SK-N-SH treated with all-trans-retinoic acid at 6 μM for 48 hours (cell line): Measurements from ENCODE around the gene LBHD2.

ENCODE experiments used
- ATAC-seq: fragments of 200-7000 bp; cut with Tn5 transposase; 3 replicates; pipeline ENCODE4 v1.9.1; 2020; ENCODE audit warnings: mild to moderate bottlenecking, moderate library complexity
- ARNTL ChIP-seq: fragments of 450-650 bp; formaldehyde crosslinking; IDR thresholded peaks from 2 replicates; pipeline ENCODE4 v1.5.0; 2020; ENCODE audit warnings: low read depth, mild to moderate bottlenecking, moderate library complexity, borderline replicate concordance
- BACH2 ChIP-seq: fragments of 250-450 bp; sonication (Bioruptor Pico); IDR thresholded peaks from 2 replicates; pipeline ENCODE4 v1.9.0; 2021; ENCODE audit warnings: mild to moderate bottlenecking, borderline replicate concordance
- CSDC2 ChIP-seq: fragments of 250-450 bp; sonication (Bioruptor Pico); IDR thresholded peaks from 2 replicates; pipeline ENCODE4 v1.5.0; 2020; ENCODE audit warnings: mild to moderate bottlenecking, moderate library complexity
- ESRRG ChIP-seq: fragments of 250-450 bp; sonication (Bioruptor Pico); IDR thresholded peaks from 2 replicates; pipeline ENCODE4 v1.6.1; 2021; ENCODE audit warnings: mild to moderate bottlenecking
- GLIS3 ChIP-seq: fragments of 250-450 bp; sonication (Bioruptor Pico); IDR thresholded peaks from 2 replicates; pipeline ENCODE4 v1.5.0; 2020; ENCODE audit warnings: mild to moderate bottlenecking, moderate library complexity
- OSR1 ChIP-seq: fragments of 250-450 bp; sonication (Bioruptor Pico); IDR thresholded peaks from 2 replicates; pipeline ENCODE4 v1.8.0; 2022; ENCODE audit warnings: moderate library complexity, mild to moderate bottlenecking, inconsistent platforms
- PPARA ChIP-seq: fragments of 250-450 bp; sonication (Bioruptor Pico); IDR thresholded peaks from 2 replicates; pipeline ENCODE4 v1.5.0; 2020; ENCODE audit warnings: mild to moderate bottlenecking, borderline replicate concordance
- RARB ChIP-seq: fragments of 250-450 bp; sonication (Bioruptor Pico); IDR thresholded peaks from 2 replicates; pipeline ENCODE4 v1.8.0; 2021; ENCODE audit warnings: mild to moderate bottlenecking, moderate library complexity
- SNAI2 ChIP-seq: fragments of 250-450 bp; sonication (Bioruptor Pico); IDR thresholded peaks from 2 replicates; pipeline ENCODE4 v1.5.0; 2020; ENCODE audit warnings: mild to moderate bottlenecking, moderate library complexity
- TCF4 ChIP-seq: fragments of 250-450 bp; sonication (Bioruptor Pico); IDR thresholded peaks from 2 replicates; pipeline ENCODE4 v1.8.0; 2021; ENCODE audit warnings: mild to moderate bottlenecking, moderate library complexity, borderline replicate concordance
- TOX ChIP-seq: fragments of 250-450 bp; sonication (Bioruptor Pico); IDR thresholded peaks from 2 replicates; pipeline ENCODE4 v1.8.0; 2021; ENCODE audit warnings: mild to moderate bottlenecking, moderate library complexity, borderline replicate concordance
- ZC3H10 ChIP-seq: fragments of 250-450 bp; sonication (Bioruptor Pico); IDR thresholded peaks from 2 replicates; pipeline ENCODE4 v1.5.1; 2021; ENCODE audit warnings: mild to moderate bottlenecking, moderate library complexity
- ZFP3 ChIP-seq: fragments of 250-450 bp; sonication (Bioruptor Pico); IDR thresholded peaks from 2 replicates; pipeline ENCODE4 v1.5.0; 2020; ENCODE audit warnings: mild to moderate bottlenecking, moderate library complexity
- ZFP30 ChIP-seq: fragments of 450-650 bp; formaldehyde crosslinking; IDR thresholded peaks from 2 replicates; pipeline ENCODE4 v1.5.0; 2022; ENCODE audit warnings: mild to moderate bottlenecking, moderate library complexity
- ZNF70 ChIP-seq: fragments of 450-650 bp; formaldehyde crosslinking; IDR thresholded peaks from 2 replicates; pipeline ENCODE4 v1.5.0; 2020; ENCODE audit warnings: mild to moderate bottlenecking, moderate library complexity
- ZNF8 ChIP-seq: fragments of 450-650 bp; formaldehyde crosslinking; IDR thresholded peaks from 2 replicates; pipeline ENCODE4 v1.5.0; 2020; ENCODE audit warnings: mild to moderate bottlenecking, moderate library complexity
- TF ChIP-seq, protein P1 (sequence below): fragments of 250-450 bp; sonication (Bioruptor Pico); IDR thresholded peaks from 2 replicates; pipeline ENCODE4 v1.5.1; 2020; ENCODE audit warnings: low read depth, mild to moderate bottlenecking, moderate library complexity
- TF ChIP-seq, protein P2 (sequence below): fragments of 250-450 bp; sonication (Bioruptor Pico); IDR thresholded peaks from 2 replicates; pipeline ENCODE4 v1.8.0; 2021; ENCODE audit warnings: low read depth, mild to moderate bottlenecking, moderate library complexity, borderline replicate concordance
- TF ChIP-seq, protein P3 (sequence below): fragments of 250-450 bp; sonication (Bioruptor Pico); IDR thresholded peaks from 2 replicates; pipeline ENCODE4 v1.5.0; 2020; ENCODE audit warnings: mild to moderate bottlenecking, moderate library complexity
- TF ChIP-seq, protein P4 (sequence below): fragments of 250-450 bp; sonication (Bioruptor Pico); IDR thresholded peaks from 2 replicates; pipeline ENCODE4 v1.8.0; 2020; ENCODE audit warnings: mild to moderate bottlenecking, moderate library complexity, borderline replicate concordance

The LBHD2 gene

DNA sequence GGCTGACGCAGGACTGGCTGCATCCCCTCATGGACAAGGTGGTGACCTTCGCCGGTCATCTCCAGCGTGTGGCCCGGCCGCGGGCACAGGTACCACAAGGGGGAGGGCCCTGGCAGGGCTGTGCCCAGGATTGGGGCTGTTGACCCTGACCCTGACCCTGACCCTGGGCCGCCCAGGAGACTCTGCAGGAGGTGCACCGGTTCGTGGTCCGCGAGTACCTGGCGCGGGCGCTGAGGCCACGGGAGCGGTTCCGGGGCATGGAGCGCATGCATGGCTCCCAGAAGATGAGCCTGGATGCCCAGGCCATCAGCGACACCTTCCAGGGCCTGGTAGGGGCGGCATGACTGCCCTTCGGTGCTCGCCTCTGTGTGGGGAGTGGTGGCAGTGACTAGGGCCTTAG, 23.4 kb downstream of the LBHD2 start (continued):
- TF ChIP-seq ZFP3 (CRISPR knock-in tag) (no peak), PPARA (no peak), SNAI2 (no peak), ZC3H10 (CRISPR knock-in tag) (no peak), TCF4 (CRISPR knock-in tag) (no peak), TOX (CRISPR knock-in tag) (no peak), OSR1 (no peak)
- TF ChIP-seq, protein P1, sequence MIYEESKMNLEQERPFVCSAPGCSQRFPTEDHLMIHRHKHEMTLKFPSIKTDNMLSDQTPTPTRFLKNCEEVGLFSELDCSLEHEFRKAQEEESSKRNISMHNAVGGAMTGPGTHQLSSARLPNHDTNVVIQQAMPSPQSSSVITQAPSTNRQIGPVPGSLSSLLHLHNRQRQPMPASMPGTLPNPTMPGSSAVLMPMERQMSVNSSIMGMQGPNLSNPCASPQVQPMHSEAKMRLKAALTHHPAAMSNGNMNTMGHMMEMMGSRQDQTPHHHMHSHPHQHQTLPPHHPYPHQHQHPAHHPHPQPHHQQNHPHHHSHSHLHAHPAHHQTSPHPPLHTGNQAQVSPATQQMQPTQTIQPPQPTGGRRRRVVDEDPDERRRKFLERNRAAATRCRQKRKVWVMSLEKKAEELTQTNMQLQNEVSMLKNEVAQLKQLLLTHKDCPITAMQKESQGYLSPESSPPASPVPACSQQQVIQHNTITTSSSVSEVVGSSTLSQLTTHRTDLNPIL = no peak

DNA sequence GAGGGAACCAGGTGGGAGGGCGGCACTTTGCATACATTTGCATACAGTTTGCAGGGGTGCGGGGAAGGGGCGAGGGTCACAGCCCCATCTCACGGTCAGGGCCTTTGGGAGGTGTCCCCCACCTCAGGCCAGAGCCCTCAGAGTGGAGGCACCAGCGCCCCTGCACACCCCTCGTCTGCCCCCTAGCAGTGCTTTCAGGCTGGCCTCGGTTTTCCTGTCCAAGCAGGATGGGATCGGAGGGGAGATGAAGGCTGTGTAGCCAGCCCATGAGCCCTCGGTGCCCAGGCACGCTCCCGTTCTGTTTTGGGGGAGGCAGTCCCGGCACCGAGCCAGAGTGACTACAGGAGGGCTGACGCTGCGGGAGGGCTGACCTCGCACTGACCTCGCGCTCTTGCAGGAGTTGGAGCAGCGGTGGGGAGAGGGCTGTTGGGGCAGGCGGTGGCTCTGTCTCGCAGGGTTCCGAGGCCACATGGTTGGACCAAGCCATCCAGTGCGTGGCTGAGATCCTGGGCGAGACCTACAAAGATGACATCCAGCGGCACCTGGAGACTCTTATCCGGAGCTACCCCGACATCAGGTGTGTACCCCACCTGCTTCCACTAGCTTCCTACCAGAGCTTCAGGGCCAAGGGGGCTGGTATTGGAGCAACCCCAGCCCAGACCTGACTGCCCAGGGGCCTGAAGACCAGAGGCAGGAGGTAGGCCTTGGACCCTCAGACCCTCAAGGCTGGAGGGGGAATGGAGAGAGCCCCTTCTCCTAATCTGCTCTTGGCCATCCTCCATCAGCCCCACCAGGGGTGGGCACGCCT, 24.1 kb downstream of the LBHD2 start:
- ATAC-seq = no peak
- no peak for TF ChIP-seq PPARA
- no peak for TF ChIP-seq ZC3H10 (CRISPR knock-in tag)
- TF ChIP-seq RARB (CRISPR knock-in tag) = no peak
- no peak for TF ChIP-seq BACH2 (CRISPR knock-in tag)
- no peak for TF ChIP-seq ZFP3 (CRISPR knock-in tag)
- TF ChIP-seq, protein P2, sequence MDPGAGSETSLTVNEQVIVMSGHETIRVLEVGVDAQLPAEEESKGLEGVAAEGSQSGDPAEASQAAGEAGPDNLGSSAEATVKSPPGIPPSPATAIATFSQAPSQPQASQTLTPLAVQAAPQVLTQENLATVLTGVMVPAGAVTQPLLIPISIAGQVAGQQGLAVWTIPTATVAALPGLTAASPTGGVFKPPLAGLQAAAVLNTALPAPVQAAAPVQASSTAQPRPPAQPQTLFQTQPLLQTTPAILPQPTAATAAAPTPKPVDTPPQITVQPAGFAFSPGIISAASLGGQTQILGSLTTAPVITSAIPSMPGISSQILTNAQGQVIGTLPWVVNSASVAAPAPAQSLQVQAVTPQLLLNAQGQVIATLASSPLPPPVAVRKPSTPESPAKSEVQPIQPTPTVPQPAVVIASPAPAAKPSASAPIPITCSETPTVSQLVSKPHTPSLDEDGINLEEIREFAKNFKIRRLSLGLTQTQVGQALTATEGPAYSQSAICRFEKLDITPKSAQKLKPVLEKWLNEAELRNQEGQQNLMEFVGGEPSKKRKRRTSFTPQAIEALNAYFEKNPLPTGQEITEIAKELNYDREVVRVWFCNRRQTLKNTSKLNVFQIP (CRISPR knock-in tag) = no peak
- TF ChIP-seq, protein P3, sequence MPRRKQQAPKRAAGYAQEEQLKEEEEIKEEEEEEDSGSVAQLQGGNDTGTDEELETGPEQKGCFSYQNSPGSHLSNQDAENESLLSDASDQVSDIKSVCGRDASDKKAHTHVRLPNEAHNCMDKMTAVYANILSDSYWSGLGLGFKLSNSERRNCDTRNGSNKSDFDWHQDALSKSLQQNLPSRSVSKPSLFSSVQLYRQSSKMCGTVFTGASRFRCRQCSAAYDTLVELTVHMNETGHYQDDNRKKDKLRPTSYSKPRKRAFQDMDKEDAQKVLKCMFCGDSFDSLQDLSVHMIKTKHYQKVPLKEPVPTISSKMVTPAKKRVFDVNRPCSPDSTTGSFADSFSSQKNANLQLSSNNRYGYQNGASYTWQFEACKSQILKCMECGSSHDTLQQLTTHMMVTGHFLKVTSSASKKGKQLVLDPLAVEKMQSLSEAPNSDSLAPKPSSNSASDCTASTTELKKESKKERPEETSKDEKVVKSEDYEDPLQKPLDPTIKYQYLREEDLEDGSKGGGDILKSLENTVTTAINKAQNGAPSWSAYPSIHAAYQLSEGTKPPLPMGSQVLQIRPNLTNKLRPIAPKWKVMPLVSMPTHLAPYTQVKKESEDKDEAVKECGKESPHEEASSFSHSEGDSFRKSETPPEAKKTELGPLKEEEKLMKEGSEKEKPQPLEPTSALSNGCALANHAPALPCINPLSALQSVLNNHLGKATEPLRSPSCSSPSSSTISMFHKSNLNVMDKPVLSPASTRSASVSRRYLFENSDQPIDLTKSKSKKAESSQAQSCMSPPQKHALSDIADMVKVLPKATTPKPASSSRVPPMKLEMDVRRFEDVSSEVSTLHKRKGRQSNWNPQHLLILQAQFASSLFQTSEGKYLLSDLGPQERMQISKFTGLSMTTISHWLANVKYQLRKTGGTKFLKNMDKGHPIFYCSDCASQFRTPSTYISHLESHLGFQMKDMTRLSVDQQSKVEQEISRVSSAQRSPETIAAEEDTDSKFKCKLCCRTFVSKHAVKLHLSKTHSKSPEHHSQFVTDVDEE (CRISPR knock-in tag) = no peak
- TF ChIP-seq, all 23 proteins: peak for 0

DNA sequence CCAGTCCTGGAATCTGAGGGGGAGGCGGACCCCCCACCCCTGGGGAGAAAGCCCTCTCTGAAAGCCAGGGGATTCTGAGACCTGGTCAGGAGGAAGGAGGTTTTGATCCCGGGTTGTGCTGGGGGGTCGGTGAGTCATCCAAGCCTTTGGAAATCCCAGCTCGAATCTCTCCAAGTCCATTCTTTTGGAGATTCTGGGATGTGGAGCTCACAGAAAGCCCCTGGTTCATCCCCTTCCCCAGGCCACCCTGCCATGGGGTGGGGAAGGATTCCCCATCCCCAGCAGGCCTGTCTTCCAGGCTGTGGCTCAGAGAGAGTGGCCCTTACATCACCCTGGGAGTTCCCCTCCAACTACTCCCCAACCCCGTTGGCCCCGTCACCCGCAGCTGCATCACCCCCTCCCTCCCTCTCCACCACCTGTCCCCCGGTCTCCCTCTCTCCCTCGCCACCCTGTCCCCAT, 24.8 kb downstream of the LBHD2 start:
- TF ChIP-seq GLIS3 (CRISPR knock-in tag) (no peak), RARB (CRISPR knock-in tag) (no peak), ZFP30 (CRISPR knock-in tag) (no peak), ESRRG (CRISPR knock-in tag) (no peak), ARNTL (CRISPR knock-in tag) (no peak), ZFP3 (CRISPR knock-in tag) (no peak), TOX (CRISPR knock-in tag) (no peak), ZNF8 (CRISPR knock-in tag) (no peak), CSDC2 (CRISPR knock-in tag) (no peak), TCF4 (CRISPR knock-in tag) (no peak), ZNF70 (CRISPR knock-in tag) (no peak), SNAI2 (no peak)
- TF ChIP-seq, protein P2 (CRISPR knock-in tag) = no peak
- TF ChIP-seq, protein P4, sequence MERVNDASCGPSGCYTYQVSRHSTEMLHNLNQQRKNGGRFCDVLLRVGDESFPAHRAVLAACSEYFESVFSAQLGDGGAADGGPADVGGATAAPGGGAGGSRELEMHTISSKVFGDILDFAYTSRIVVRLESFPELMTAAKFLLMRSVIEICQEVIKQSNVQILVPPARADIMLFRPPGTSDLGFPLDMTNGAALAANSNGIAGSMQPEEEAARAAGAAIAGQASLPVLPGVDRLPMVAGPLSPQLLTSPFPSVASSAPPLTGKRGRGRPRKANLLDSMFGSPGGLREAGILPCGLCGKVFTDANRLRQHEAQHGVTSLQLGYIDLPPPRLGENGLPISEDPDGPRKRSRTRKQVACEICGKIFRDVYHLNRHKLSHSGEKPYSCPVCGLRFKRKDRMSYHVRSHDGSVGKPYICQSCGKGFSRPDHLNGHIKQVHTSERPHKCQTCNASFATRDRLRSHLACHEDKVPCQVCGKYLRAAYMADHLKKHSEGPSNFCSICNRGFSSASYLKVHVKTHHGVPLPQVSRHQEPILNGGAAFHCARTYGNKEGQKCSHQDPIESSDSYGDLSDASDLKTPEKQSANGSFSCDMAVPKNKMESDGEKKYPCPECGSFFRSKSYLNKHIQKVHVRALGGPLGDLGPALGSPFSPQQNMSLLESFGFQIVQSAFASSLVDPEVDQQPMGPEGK = no peak
- TF ChIP-seq, protein P3 (CRISPR knock-in tag) = no peak
- TF ChIP-seq, protein P1 = no peak
- ATAC-seq = no peak
